HEK293 (cell line): ENCODE results near the gene CST9L.

Experiments
- CTCF ChIA-PET: fragments of 350-600 bp; formaldehyde crosslinking; extraction: SDS; loops from one replicate; lab custom pipeline; 2021; ENCODE audit warnings: antibody characterized with exemption; lab: Yijun Ruan, JAX
- POLR2A ChIA-PET: fragments of 300-600 bp; formaldehyde crosslinking; extraction: SDS; loops from one replicate; lab custom pipeline; 2020; ENCODE audit warnings: antibody characterized with exemption, inconsistent platforms; lab: Yijun Ruan, JAX
- H3K27ac ChIP-seq: fragments of 200-500 bp; sonication (Bioruptor generic); 2 replicates; pipeline ENCODE4 v1.5.1; 2014; ENCODE audit warnings: low read depth, low read length, control low read depth, inconsistent platforms; ENCODE audit errors: extremely low read depth
- H3K36me3 ChIP-seq, 2 experiments: fragments of 200-500 bp in 1 of 2; sonication (Bioruptor generic) in 1 of 2; 1 replicate in 1 of 2; 2 replicates in 1 of 2; pipeline ENCODE4 v1.5.1; 2014 to 2017; ENCODE audit warnings: inconsistent platforms in 2 of 2, low read length in 2 of 2; ENCODE audit not compliant: control insufficient read depth in 2 of 2, insufficient read depth in 1 of 2
- H3K4me1 ChIP-seq: fragments of 200-500 bp; sonication (Bioruptor generic); 2 replicates; pipeline ENCODE4 v1.5.1; 2014; ENCODE audit warnings: mild to moderate bottlenecking, low read length, inconsistent platforms; ENCODE audit not compliant: control insufficient read depth, insufficient read depth
- H3K4me3 ChIP-seq: 2 replicates; pipeline ENCODE4 v1.5.1; 2011; ENCODE audit warnings: low read depth, mild to moderate bottlenecking, control low read depth, low read length, moderate library complexity
- H3K9me3 ChIP-seq: fragments of 200-500 bp; sonication (Bioruptor generic); 2 replicates; pipeline ENCODE4 v1.5.1; 2014; ENCODE audit warnings: low read depth, low read length, inconsistent platforms; ENCODE audit not compliant: control insufficient read depth, insufficient read depth
- BCL11B ChIP-seq: fragments of 450-650 bp; formaldehyde crosslinking; IDR thresholded peaks from 2 replicates; pipeline ENCODE4 v1.5.1; 2016; ENCODE audit warnings: low read depth, missing biosample characterization, missing genetic modification characterization
- EGR2 ChIP-seq: fragments of 450-650 bp; formaldehyde crosslinking; IDR thresholded peaks from 2 replicates; pipeline ENCODE4 v1.5.1; 2016; ENCODE audit warnings: low read depth, missing biosample characterization, missing genetic modification characterization
- GLI2 ChIP-seq: fragments of 450-650 bp; formaldehyde crosslinking; IDR thresholded peaks from 2 replicates; pipeline ENCODE4; 2017; ENCODE audit warnings: missing biosample characterization, missing genetic modification characterization, low read depth, borderline replicate concordance
- HOXD13 ChIP-seq: sonication (generic); formaldehyde crosslinking; IDR thresholded peaks from 2 replicates; pipeline ENCODE4 v1.8.0; 2022; ENCODE audit warnings: missing genetic modification reagents, borderline replicate concordance
- MZF1 ChIP-seq: fragments of 450-650 bp; formaldehyde crosslinking; IDR thresholded peaks from 2 replicates; pipeline ENCODE4 v1.5.1; 2017; ENCODE audit warnings: missing biosample characterization, missing genetic modification characterization, borderline replicate concordance
- SETDB1 ChIP-seq: IDR thresholded peaks from one replicate; pipeline ENCODE4 v1.6.1; 2017; ENCODE audit warnings: mild to moderate bottlenecking, low read length, moderate library complexity, mixed read lengths; ENCODE audit not compliant: insufficient read length
- SP2 ChIP-seq: fragments of 450-650 bp; formaldehyde crosslinking; IDR thresholded peaks from 2 replicates; pipeline ENCODE4 v1.5.1; 2016; ENCODE audit warnings: missing biosample characterization, missing genetic modification characterization
- ZBTB20 ChIP-seq: fragments of 450-650 bp; formaldehyde crosslinking; IDR thresholded peaks from 2 replicates; pipeline ENCODE4 v1.5.1; 2016; ENCODE audit warnings: missing biosample characterization, missing genetic modification characterization
- ZBTB48 ChIP-seq: fragments of 450-650 bp; formaldehyde crosslinking; IDR thresholded peaks from 2 replicates; pipeline ENCODE4 v1.5.1; 2016; ENCODE audit warnings: missing biosample characterization, missing genetic modification characterization
- ZBTB7A ChIP-seq: fragments of 450-650 bp; formaldehyde crosslinking; IDR thresholded peaks from 2 replicates; pipeline ENCODE4 v1.5.1; 2016; ENCODE audit warnings: low read depth, missing biosample characterization, missing genetic modification characterization
- ZBTB8A ChIP-seq: fragments of 450-650 bp; formaldehyde crosslinking; IDR thresholded peaks from 2 replicates; pipeline ENCODE4 v1.5.1; 2016; ENCODE audit warnings: missing biosample characterization, missing genetic modification characterization
- ZFP3 ChIP-seq: fragments of 450-650 bp; formaldehyde crosslinking; IDR thresholded peaks from 2 replicates; pipeline ENCODE4 v1.5.1; 2016; ENCODE audit warnings: low read depth, missing biosample characterization, missing genetic modification characterization
- ZNF112 ChIP-seq: fragments of 450-650 bp; formaldehyde crosslinking; IDR thresholded peaks from 2 replicates; pipeline ENCODE4 v1.5.0; 2017; ENCODE audit warnings: missing biosample characterization, missing genetic modification characterization
- ZNF114 ChIP-seq: fragments of 450-650 bp; formaldehyde crosslinking; IDR thresholded peaks from 2 replicates; pipeline ENCODE4 v1.5.0; 2017; ENCODE audit warnings: missing biosample characterization, missing genetic modification characterization
- ZNF157 ChIP-seq: fragments of 450-650 bp; formaldehyde crosslinking; IDR thresholded peaks from 2 replicates; pipeline ENCODE4 v1.5.1; 2016; ENCODE audit warnings: missing biosample characterization, missing genetic modification characterization
- ZNF2 ChIP-seq: fragments of 450-650 bp; formaldehyde crosslinking; IDR thresholded peaks from 2 replicates; pipeline ENCODE4 v1.5.1; 2016; ENCODE audit warnings: missing biosample characterization, missing genetic modification characterization
- ZNF266 ChIP-seq: fragments of 450-650 bp; formaldehyde crosslinking; IDR thresholded peaks from 2 replicates; pipeline ENCODE4 v1.5.1; 2016; ENCODE audit warnings: missing biosample characterization, missing genetic modification characterization, low read depth
- ZNF529 ChIP-seq: fragments of 450-650 bp; formaldehyde crosslinking; IDR thresholded peaks from 2 replicates; pipeline ENCODE4 v1.5.1; 2017; ENCODE audit warnings: missing genetic modification characterization, missing biosample characterization; ENCODE audit not compliant: insufficient replicate concordance
- ZNF560 ChIP-seq: fragments of 450-650 bp; formaldehyde crosslinking; IDR thresholded peaks from 2 replicates; pipeline ENCODE4 v1.5.1; 2017; ENCODE audit warnings: missing biosample characterization, missing genetic modification characterization, borderline replicate concordance
- ZNF585B ChIP-seq: fragments of 450-650 bp; formaldehyde crosslinking; IDR thresholded peaks from 2 replicates; pipeline ENCODE4 v1.5.1; 2016; ENCODE audit warnings: missing biosample characterization, missing genetic modification characterization
- ZNF623 ChIP-seq: fragments of 450-650 bp; formaldehyde crosslinking; IDR thresholded peaks from 2 replicates; pipeline ENCODE4 v1.5.1; 2016; ENCODE audit warnings: missing biosample characterization, missing genetic modification characterization
- ZNF660 ChIP-seq: fragments of 450-650 bp; IDR thresholded peaks from 2 replicates; pipeline ENCODE4 v1.5.1; 2018; ENCODE audit warnings: missing biosample characterization, mild to moderate bottlenecking, missing genetic modification characterization
- ZNF768 ChIP-seq: fragments of 450-650 bp; formaldehyde crosslinking; IDR thresholded peaks from 2 replicates; pipeline ENCODE4 v1.5.1; 2018; ENCODE audit warnings: missing biosample characterization, mild to moderate bottlenecking, missing genetic modification characterization
- ZXDB ChIP-seq: fragments of 450-650 bp; formaldehyde crosslinking; IDR thresholded peaks from 2 replicates; pipeline ENCODE4 v1.5.1; 2016; ENCODE audit warnings: missing biosample characterization, missing genetic modification characterization
- TF ChIP-seq, protein P1 (sequence below): fragments of 450-650 bp; formaldehyde crosslinking; IDR thresholded peaks from 2 replicates; pipeline ENCODE4 v1.5.1; 2016; ENCODE audit warnings: missing biosample characterization, missing genetic modification characterization
- TF ChIP-seq, protein P2 (sequence below): fragments of 450-650 bp; formaldehyde crosslinking; IDR thresholded peaks from 2 replicates; pipeline ENCODE4 v1.5.1; 2016; ENCODE audit warnings: missing biosample characterization, missing genetic modification characterization, low read depth
- TF ChIP-seq, protein P3 (sequence below): fragments of 450-650 bp; formaldehyde crosslinking; IDR thresholded peaks from 2 replicates; pipeline ENCODE4 v1.5.1; 2016; ENCODE audit warnings: missing biosample characterization, missing genetic modification characterization

Gene CST9L

DNA sequence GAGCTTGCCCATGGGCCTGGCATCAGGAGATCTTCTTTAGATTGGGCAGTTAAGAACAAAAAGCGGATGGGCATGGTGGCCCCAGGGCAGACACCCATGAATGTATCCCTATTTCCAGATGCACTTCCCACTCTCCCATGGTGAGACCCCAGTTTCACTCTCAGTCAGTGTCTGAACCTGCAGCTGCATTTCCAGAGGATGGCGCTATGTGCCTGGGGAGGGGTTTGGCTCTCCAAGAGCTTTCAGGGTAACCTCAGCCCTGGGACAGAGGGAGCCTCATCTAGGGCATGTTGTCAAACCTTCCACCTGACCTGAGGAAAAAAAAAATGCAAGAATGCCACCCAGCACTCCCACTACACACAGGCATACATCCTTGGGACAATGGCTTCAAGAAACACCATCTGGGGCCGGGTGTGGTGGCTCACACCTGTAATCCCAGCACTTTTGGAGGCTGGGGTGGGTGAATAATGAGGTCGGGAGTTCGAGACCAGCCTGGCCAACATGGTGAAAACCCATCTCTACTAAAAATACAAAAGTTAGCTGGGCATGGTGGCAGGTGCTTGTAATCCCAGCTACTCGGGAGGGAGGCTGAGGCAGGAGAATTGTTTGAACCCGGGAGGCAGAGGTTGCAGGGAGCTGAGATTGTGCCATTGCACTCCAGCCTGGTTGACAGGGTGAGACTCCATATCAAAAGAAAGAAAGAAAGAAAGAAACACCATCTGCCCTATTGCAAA lies 1.9 kb downstream of the CST9L start:
- POLR2A ChIA-PET = no interaction called here
- H3K36me3 ChIP-seq = no peaks in the 10 kb centered on the region
- no peaks in the 10 kb centered on the region for H3K9me3 ChIP-seq
- H3K4me3 ChIP-seq = no peak overlapping the region
- TF ChIP-seq ZNF529 (no peak), ZBTB20 (tag by site-specific recombination) (no peak), ZBTB7A (tag by site-specific recombination) (no peak), ZNF2 (tag by site-specific recombination) (no peak), ZFP3 (tag by site-specific recombination) (no peak), ZNF114 (no peak), SP2 (no peak), ZXDB (tag by site-specific recombination) (no peak), ZBTB48 (tag by site-specific recombination) (no peak), ZNF768 (tag by site-specific recombination) (no peak), MZF1 (no peak), BCL11B (no peak), ZNF266 (no peak), ZNF623 (tag by site-specific recombination) (no peak)
- TF ChIP-seq, protein P1, sequence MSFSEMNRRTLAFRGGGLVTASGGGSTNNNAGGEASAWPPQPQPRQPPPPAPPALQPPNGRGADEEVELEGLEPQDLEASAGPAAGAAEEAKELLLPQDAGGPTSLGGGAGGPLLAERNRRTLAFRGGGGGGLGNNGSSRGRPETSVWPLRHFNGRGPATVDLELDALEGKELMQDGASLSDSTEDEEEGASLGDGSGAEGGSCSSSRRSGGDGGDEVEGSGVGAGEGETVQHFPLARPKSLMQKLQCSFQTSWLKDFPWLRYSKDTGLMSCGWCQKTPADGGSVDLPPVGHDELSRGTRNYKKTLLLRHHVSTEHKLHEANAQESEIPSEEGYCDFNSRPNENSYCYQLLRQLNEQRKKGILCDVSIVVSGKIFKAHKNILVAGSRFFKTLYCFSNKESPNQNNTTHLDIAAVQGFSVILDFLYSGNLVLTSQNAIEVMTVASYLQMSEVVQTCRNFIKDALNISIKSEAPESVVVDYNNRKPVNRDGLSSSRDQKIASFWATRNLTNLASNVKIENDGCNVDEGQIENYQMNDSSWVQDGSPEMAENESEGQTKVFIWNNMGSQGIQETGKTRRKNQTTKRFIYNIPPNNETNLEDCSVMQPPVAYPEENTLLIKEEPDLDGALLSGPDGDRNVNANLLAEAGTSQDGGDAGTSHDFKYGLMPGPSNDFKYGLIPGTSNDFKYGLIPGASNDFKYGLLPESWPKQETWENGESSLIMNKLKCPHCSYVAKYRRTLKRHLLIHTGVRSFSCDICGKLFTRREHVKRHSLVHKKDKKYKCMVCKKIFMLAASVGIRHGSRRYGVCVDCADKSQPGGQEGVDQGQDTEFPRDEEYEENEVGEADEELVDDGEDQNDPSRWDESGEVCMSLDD (tag by site-specific recombination) = no peak
- CTCF ChIA-PET = no interaction called here
- no peaks in the 10 kb centered on the region for H3K4me1 ChIP-seq
- no peak overlapping the region for H3K27ac ChIP-seq

DNA sequence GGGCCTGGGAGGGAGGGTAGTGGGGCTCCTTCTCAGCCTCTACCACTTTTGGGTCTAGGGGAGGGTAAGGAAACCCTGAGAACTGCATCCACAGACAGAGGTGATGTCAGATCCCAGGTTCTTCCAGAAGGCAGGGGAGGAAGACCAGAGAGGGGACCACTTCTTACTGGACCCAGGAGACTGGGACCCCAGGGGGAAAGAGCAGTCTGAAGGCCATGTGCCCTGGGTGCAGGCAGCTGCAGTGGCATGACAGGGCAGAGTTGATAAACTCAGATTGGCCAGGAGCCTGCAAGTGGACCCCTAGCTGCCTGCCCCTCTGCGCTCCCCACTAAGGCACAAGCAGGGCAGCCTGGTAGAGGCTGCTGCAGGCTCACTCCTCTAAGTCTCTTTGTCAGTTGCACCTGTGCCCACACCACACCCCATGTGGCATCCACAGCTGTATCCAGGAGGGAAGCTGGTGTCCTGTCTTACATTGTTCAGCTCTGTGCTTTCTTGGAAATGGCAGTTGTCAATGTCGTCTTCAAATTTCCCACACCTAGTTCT lies 2.7 kb downstream of the CST9L start:
- POLR2A ChIA-PET = no interaction called here
- H3K27ac ChIP-seq = no peak overlapping the region
- H3K9me3 ChIP-seq = no peaks in the 10 kb centered on the region
- H3K4me1 ChIP-seq = no peaks in the 10 kb centered on the region
- TF ChIP-seq, protein P2, sequence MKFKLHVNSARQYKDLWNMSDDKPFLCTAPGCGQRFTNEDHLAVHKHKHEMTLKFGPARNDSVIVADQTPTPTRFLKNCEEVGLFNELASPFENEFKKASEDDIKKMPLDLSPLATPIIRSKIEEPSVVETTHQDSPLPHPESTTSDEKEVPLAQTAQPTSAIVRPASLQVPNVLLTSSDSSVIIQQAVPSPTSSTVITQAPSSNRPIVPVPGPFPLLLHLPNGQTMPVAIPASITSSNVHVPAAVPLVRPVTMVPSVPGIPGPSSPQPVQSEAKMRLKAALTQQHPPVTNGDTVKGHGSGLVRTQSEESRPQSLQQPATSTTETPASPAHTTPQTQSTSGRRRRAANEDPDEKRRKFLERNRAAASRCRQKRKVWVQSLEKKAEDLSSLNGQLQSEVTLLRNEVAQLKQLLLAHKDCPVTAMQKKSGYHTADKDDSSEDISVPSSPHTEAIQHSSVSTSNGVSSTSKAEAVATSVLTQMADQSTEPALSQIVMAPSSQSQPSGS = no peak
- TF ChIP-seq, protein P3, sequence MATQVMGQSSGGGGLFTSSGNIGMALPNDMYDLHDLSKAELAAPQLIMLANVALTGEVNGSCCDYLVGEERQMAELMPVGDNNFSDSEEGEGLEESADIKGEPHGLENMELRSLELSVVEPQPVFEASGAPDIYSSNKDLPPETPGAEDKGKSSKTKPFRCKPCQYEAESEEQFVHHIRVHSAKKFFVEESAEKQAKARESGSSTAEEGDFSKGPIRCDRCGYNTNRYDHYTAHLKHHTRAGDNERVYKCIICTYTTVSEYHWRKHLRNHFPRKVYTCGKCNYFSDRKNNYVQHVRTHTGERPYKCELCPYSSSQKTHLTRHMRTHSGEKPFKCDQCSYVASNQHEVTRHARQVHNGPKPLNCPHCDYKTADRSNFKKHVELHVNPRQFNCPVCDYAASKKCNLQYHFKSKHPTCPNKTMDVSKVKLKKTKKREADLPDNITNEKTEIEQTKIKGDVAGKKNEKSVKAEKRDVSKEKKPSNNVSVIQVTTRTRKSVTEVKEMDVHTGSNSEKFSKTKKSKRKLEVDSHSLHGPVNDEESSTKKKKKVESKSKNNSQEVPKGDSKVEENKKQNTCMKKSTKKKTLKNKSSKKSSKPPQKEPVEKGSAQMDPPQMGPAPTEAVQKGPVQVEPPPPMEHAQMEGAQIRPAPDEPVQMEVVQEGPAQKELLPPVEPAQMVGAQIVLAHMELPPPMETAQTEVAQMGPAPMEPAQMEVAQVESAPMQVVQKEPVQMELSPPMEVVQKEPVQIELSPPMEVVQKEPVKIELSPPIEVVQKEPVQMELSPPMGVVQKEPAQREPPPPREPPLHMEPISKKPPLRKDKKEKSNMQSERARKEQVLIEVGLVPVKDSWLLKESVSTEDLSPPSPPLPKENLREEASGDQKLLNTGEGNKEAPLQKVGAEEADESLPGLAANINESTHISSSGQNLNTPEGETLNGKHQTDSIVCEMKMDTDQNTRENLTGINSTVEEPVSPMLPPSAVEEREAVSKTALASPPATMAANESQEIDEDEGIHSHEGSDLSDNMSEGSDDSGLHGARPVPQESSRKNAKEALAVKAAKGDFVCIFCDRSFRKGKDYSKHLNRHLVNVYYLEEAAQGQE (tag by site-specific recombination) = no peak
- TF ChIP-seq ZNF157 (no peak), ZNF660 (no peak), HOXD13 (CRISPR knock-in tag) (no peak), ZNF768 (tag by site-specific recombination) (no peak), ZNF560 (tag by site-specific recombination) (no peak), ZNF112 (tag by site-specific recombination) (no peak), SETDB1 (no peak), ZBTB7A (tag by site-specific recombination) (no peak), MZF1 (no peak), ZBTB8A (tag by site-specific recombination) (no peak), ZNF585B (no peak), GLI2 (no peak), EGR2 (no peak)
- TF ChIP-seq, all 188 proteins: peak for 0
- Histone ChIP-seq H3K36me3 (no peaks in the 10 kb centered on the region), H3K4me3 (no peak overlapping the region)
- CTCF ChIA-PET = no interaction called here
